Hepatocyte (in vitro differentiated cells): ENCODE results near the gene UROD. TPM values are rescaled to one million over a fixed set of nuclear protein-coding genes. Genes with fewer than 3 reads are reported as not detected.
"Not testable (repeated sequence)": the region's sequence is repeated elsewhere in the genome, so short reads cannot be mapped to it uniquely, and the experiment has no call there.

ENCODE experiments used
- DNase-seq: peaks from one replicate; pipeline ENCODE4 v3.0.0-alpha.2; 2016; ENCODE audit warnings: low spot score
- H2AFZ ChIP-seq: fragments of 200-600 bp; sonication (generic); 2 replicates; pipeline ENCODE4 v1.6.0; 2016; ENCODE audit warnings: antibody characterized with exemption, mild to moderate bottlenecking
- H3K27ac ChIP-seq: fragments of 200-600 bp; sonication (generic); 2 replicates; pipeline ENCODE4 v1.5.1; 2016; ENCODE audit warnings: mild to moderate bottlenecking
- H3K27me3 ChIP-seq: fragments of 200-600 bp; sonication (generic); 2 replicates; pipeline ENCODE4 v1.6.1; 2016
- H3K36me3 ChIP-seq: fragments of 200-600 bp; sonication (generic); replicated peaks from 2 replicates; pipeline ENCODE4 v1.5.1; 2016; ENCODE audit warnings: low read depth; ENCODE audit not compliant: insufficient read depth
- H3K4me1 ChIP-seq: fragments of 200-600 bp; sonication (generic); 2 replicates; pipeline ENCODE4 v1.5.1; 2016; ENCODE audit warnings: mild to moderate bottlenecking, moderate library complexity; ENCODE audit not compliant: insufficient read depth
- H3K4me2 ChIP-seq: fragments of 200-600 bp; sonication (generic); 2 replicates; pipeline ENCODE4 v1.6.0; 2016
- H3K4me3 ChIP-seq: fragments of 200-600 bp; sonication (generic); 2 replicates; pipeline ENCODE4 v1.5.1; 2016; ENCODE audit warnings: mild to moderate bottlenecking
- H3K79me2 ChIP-seq: fragments of 200-600 bp; sonication (generic); 2 replicates; pipeline ENCODE4 v1.6.0; 2017; ENCODE audit warnings: mild to moderate bottlenecking
- H3K9me2 ChIP-seq: fragments of 200-600 bp; sonication (generic); replicated peaks from 2 replicates; pipeline ENCODE4 v1.6.0; 2017; ENCODE audit warnings: mild to moderate bottlenecking; ENCODE audit not compliant: insufficient read depth
- H3K9me3 ChIP-seq: fragments of 200-600 bp; sonication (generic); 2 replicates; pipeline ENCODE4 v1.5.1; 2016; ENCODE audit warnings: low read depth, mild to moderate bottlenecking
- H4K20me1 ChIP-seq: fragments of 200-600 bp; sonication (generic); 2 replicates; pipeline ENCODE4 v1.6.0; 2016; ENCODE audit warnings: mild to moderate bottlenecking; ENCODE audit not compliant: insufficient read depth, poor library complexity, severe bottlenecking
- EZH2 ChIP-seq: fragments of 200-600 bp; sonication (generic); IDR thresholded peaks from 2 replicates; pipeline ENCODE4 v1.6.1; 2016; ENCODE audit warnings: antibody characterized with exemption, mild to moderate bottlenecking, borderline replicate concordance
- EZH2phosphoT487 ChIP-seq: fragments of 200-600 bp; sonication (generic); IDR thresholded peaks from one replicate; pipeline ENCODE4 v1.6.1; 2018; ENCODE audit warnings: antibody characterized with exemption, mild to moderate bottlenecking, low read depth, moderate library complexity; ENCODE audit not compliant: unreplicated experiment, severe bottlenecking
- WGBS: methylation state at CpG from one replicate; pipeline ENCODE4 v1.1.6; 2016; ENCODE audit warnings: low lambda C conversion rate; ENCODE audit errors: missing lambda C conversion rate; 5-methylcytosine and 5-hydroxymethylcytosine counted together
- polyA plus RNA-seq: library from polyadenylated mRNA; unstranded; fragments of >200 nt; fragmentation: Nextera tagmentation; extraction: Ambion mirVana; gene quantifications from 2 replicates; pipeline ENCODE4 v1.2.1, GENCODE V29; 2016
- total RNA-seq: library from RNA; depleted of rRNA; stranded (reverse); fragments of >200 nt; gene quantifications from 2 replicates; pipeline ENCODE4 v1.2.3, GENCODE V29; 2014
- TF ChIP-seq, protein P1 (sequence below): fragments of 200-600 bp; sonication (generic); IDR thresholded peaks from 2 replicates; pipeline ENCODE4 v1.5.1; 2016; ENCODE audit warnings: antibody characterized with exemption, mild to moderate bottlenecking; ENCODE audit not compliant: poor library complexity

Gene UROD
- total and polyA plus RNA-seq, 2 experiments from 2014 or later: 91.8 to 152 TPM

GRCh38 chr1:44970317-44970716, 41.7 kb upstream of the UROD start:
- Histone ChIP-seq H3K27ac (no peak overlapping the region), H3K79me2 (no peaks in the 10 kb centered on the region), H2AFZ (no peak overlapping the region), H3K9me2 (no peaks in the 10 kb centered on the region), H3K4me1 (no peaks in the 10 kb centered on the region), H4K20me1 (no peaks in the 10 kb centered on the region), H3K36me3 (no peaks in the 10 kb centered on the region), H3K4me2 (no peak overlapping the region), H3K27me3 (no peaks in the 10 kb centered on the region), H3K4me3 (no peak overlapping the region), H3K9me3 (no peaks in the 10 kb centered on the region)
- no peak for DNase-seq
- WGBS: 24% methylated on average over 4 of the region's 4 CpGs
- TF ChIP-seq, protein P1, sequence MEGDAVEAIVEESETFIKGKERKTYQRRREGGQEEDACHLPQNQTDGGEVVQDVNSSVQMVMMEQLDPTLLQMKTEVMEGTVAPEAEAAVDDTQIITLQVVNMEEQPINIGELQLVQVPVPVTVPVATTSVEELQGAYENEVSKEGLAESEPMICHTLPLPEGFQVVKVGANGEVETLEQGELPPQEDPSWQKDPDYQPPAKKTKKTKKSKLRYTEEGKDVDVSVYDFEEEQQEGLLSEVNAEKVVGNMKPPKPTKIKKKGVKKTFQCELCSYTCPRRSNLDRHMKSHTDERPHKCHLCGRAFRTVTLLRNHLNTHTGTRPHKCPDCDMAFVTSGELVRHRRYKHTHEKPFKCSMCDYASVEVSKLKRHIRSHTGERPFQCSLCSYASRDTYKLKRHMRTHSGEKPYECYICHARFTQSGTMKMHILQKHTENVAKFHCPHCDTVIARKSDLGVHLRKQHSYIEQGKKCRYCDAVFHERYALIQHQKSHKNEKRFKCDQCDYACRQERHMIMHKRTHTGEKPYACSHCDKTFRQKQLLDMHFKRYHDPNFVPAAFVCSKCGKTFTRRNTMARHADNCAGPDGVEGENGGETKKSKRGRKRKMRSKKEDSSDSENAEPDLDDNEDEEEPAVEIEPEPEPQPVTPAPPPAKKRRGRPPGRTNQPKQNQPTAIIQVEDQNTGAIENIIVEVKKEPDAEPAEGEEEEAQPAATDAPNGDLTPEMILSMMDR: no peak
- TF ChIP-seq EZH2phosphoT487: no peak
- no peak for TF ChIP-seq EZH2

DNA sequence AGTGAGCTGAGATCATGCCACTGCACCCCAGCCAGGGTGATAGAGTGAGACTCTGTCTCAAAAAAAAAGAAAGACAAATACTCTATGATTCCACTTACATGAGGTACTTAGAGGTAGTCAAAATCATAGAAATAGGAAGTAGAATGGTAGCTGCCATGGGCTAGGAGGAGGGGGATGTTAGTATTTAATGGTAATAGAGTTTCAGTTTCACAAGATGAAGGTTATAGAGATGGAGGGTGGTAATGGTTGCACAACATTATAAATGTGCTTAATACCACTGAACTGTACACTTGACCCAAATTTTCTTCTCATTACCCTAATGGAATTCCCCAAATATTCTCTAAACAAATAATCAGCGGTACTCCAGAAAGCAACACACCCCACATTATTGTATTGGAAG, 38.4 kb upstream of the UROD start:
- 92% methylated on average over 1 of the region's 1 CpG for WGBS
- no peak overlapping the region for H3K27ac ChIP-seq

GRCh38 chr1:44976252-44976651, 35.8 kb upstream of the UROD start:
- Histone ChIP-seq H3K4me3 (no peak overlapping the region), H2AFZ (no peak overlapping the region), H3K36me3 (no peaks in the 10 kb centered on the region), H3K9me3 (no peaks in the 10 kb centered on the region), H4K20me1 (no peaks in the 10 kb centered on the region), H3K27ac (no peak overlapping the region), H3K9me2 (no peaks in the 10 kb centered on the region), H3K27me3 (no peaks in the 10 kb centered on the region), H3K4me2 (no peak overlapping the region), H3K4me1 (no peaks in the 10 kb centered on the region), H3K79me2 (no peaks in the 10 kb centered on the region)
- TF ChIP-seq, protein P1: no peak
- DNase-seq: no peak
- WGBS: 98% methylated on average over 2 of the region's 2 CpGs

More for the DNA sequence above, 38.4 kb upstream of the UROD start:
- TF ChIP-seq EZH2phosphoT487 (no peak), EZH2 (no peak)
- TF ChIP-seq, protein P1: no peak
- H3K36me3 ChIP-seq: no peaks in the 10 kb centered on the region
- no peak for DNase-seq
- no peak overlapping the region for H3K4me2 ChIP-seq
- H3K4me3 ChIP-seq: no peak overlapping the region
- no peaks in the 10 kb centered on the region for H3K4me1 ChIP-seq
- H3K27me3 ChIP-seq: no peaks in the 10 kb centered on the region
- H3K9me3 ChIP-seq: no peaks in the 10 kb centered on the region
- H4K20me1 ChIP-seq: no peaks in the 10 kb centered on the region
- H2AFZ ChIP-seq: no peak overlapping the region
- H3K79me2 ChIP-seq: no peaks in the 10 kb centered on the region
- no peaks in the 10 kb centered on the region for H3K9me2 ChIP-seq

- H4K20me1 ChIP-seq, H3K27ac ChIP-seq, H3K27me3 ChIP-seq, H3K79me2 ChIP-seq, H3K4me1 ChIP-seq, H3K4me3 ChIP-seq, DNase-seq, H2AFZ ChIP-seq, H3K9me2 ChIP-seq, H3K4me2 ChIP-seq, H3K36me3 ChIP-seq, H3K9me3 ChIP-seq: not testable (repeated sequence)
- 100% methylated on average over 4 of the region's 4 CpGs for WGBS
Measured at GRCh38 chr1:44977372-44977771, 34.7 kb upstream of the UROD start.
